Right kidney (tissue), 9 donors: ENCODE data around the gene FOS.
"Not testable (repeated sequence)": the region's sequence is repeated elsewhere in the genome, so short reads cannot be mapped to it uniquely, and the experiment has no call there.

Source experiments
- DNase-seq: peaks from one replicate; pipeline ENCODE4 v3.0.0-alpha.2; 2016
- long read RNA-seq, 8 donors: transcript quantifications; one replicate each; lab custom pipeline, GENCODE V29; 2026

The FOS gene
- long read RNA-seq, donor 1, transcript FOS-201 (4 exons, 2,158 nt), result major isoform, 6 of 15 reads
- long read RNA-seq, donor 1, transcript FOS-206 (2 exons, 1,280 nt), result minor isoform, 5 of 15 reads
- long read RNA-seq, donor 1, partial matches to known transcripts, result 0 of 15 reads
- long read RNA-seq, donor 1, other reads (novel, unspliced or antisense), result 0 of 15 reads
- long read RNA-seq, donor 2, transcript FOS-208 (3 exons, 1,496 nt), result minor isoform, 9 of 46 reads
- long read RNA-seq, donor 2, transcript FOS-201 (4 exons, 2,158 nt), result major isoform, 27 of 46 reads
- long read RNA-seq, donor 2, transcript FOS-206 (2 exons, 1,280 nt), result minor isoform, 6 of 46 reads
- long read RNA-seq, donor 2, partial matches to known transcripts, result 0 of 46 reads
- long read RNA-seq, donor 2, other reads (novel, unspliced or antisense), result 0 of 46 reads
- long read RNA-seq, donor 3, partial matches to known transcripts, result 0 of 7 reads
- long read RNA-seq, donor 3, other reads (novel, unspliced or antisense), result 0 of 7 reads
- long read RNA-seq, donor 4, transcript FOS-208 (3 exons, 1,496 nt), result minor isoform, 6 of 37 reads
- long read RNA-seq, donor 4, transcript FOS-201 (4 exons, 2,158 nt), result major isoform, 18 of 37 reads
- long read RNA-seq, donor 4, transcript FOS-206 (2 exons, 1,280 nt), result minor isoform, 10 of 37 reads
- long read RNA-seq, donor 4, partial matches to known transcripts, result 0 of 37 reads
- long read RNA-seq, donor 4, other reads (novel, unspliced or antisense), result 0 of 37 reads
- long read RNA-seq, donor 5, transcript FOS-206 (2 exons, 1,280 nt), result minor isoform, 21 of 151 reads
- long read RNA-seq, donor 5, transcript FOS-201 (4 exons, 2,158 nt), result major isoform, 95 of 151 reads
- long read RNA-seq, donor 5, transcript FOS-208 (3 exons, 1,496 nt), result minor isoform, 22 of 151 reads
- long read RNA-seq, donor 5, transcript FOS-205 (3 exons, 629 nt), result minor isoform, 7 of 151 reads
- long read RNA-seq, donor 5, partial matches to known transcripts, result 0 of 151 reads
- long read RNA-seq, donor 5, other reads (novel, unspliced or antisense), result 0 of 151 reads
- long read RNA-seq, donor 6, transcript FOS-206 (2 exons, 1,280 nt), result minor isoform, 69 of 364 reads
- long read RNA-seq, donor 6, transcript FOS-201 (4 exons, 2,158 nt), result major isoform, 179 of 364 reads
- long read RNA-seq, donor 6, transcript FOS-205 (3 exons, 629 nt), result minor isoform, 37 of 364 reads
- long read RNA-seq, donor 6, transcript FOS-208 (3 exons, 1,496 nt), result minor isoform, 63 of 364 reads
- long read RNA-seq, donor 6, partial matches to known transcripts, result 0 of 364 reads
- long read RNA-seq, donor 6, other reads (novel, unspliced or antisense), result 0 of 364 reads
- long read RNA-seq, donor 7, result 0 reads
- long read RNA-seq, donor 8, transcript FOS-208 (3 exons, 1,496 nt), result minor isoform, 8 of 31 reads
- long read RNA-seq, donor 8, transcript FOS-201 (4 exons, 2,158 nt), result major isoform, 16 of 31 reads
- long read RNA-seq, donor 8, partial matches to known transcripts, result 0 of 31 reads
- long read RNA-seq, donor 8, other reads (novel, unspliced or antisense), result 0 of 31 reads

DNA sequence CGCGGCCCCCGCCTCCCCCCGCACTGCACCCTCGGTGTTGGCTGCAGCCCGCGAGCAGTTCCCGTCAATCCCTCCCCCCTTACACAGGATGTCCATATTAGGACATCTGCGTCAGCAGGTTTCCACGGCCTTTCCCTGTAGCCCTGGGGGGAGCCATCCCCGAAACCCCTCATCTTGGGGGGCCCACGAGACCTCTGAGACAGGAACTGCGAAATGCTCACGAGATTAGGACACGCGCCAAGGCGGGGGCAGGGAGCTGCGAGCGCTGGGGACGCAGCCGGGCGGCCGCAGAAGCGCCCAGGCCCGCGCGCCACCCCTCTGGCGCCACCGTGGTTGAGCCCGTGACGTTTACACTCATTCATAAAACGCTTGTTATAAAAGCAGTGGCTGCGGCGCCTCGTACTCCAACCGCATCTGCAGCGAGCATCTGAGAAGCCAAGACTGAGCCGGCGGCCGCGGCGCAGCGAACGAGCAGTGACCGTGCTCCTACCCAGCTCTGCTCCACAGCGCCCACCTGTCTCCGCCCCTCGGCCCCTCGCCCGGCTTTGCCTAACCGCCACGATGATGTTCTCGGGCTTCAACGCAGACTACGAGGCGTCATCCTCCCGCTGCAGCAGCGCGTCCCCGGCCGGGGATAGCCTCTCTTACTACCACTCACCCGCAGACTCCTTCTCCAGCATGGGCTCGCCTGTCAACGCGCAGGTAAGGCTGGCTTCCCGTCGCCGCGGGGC is at the start of gene FOS:
TSS of gene FOS (plus strand) at position 407 of the 731 bp plus-strand sequence. CDS start at position 562, 155 bp downstream.
- peak; percentile 100 for DNase-seq

DNA sequence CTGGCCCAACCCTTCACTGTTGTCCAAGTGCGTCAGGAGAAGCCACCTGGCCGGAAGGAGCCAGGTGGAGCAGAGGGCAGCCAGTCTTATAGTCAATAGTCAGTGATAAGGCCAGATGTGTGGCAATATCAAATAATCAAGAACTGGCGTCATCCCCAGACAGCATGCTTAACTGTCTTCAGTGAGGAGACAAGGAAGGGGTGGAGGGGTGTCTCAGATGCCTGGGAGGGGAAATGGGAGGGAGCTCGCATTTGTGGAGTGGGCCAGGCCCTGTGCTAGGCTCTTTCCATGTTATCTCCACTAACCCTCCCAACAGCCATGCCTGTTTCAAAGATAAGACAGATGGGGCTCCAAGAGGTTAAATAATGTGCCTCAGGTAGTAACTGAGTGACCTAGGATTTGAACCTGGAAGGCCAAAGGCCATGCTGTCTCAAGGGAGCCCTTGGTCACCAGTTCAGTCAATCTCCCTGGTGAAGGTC is 48.9 kb upstream of the FOS start:
- DNase-seq, result no peak

DNA sequence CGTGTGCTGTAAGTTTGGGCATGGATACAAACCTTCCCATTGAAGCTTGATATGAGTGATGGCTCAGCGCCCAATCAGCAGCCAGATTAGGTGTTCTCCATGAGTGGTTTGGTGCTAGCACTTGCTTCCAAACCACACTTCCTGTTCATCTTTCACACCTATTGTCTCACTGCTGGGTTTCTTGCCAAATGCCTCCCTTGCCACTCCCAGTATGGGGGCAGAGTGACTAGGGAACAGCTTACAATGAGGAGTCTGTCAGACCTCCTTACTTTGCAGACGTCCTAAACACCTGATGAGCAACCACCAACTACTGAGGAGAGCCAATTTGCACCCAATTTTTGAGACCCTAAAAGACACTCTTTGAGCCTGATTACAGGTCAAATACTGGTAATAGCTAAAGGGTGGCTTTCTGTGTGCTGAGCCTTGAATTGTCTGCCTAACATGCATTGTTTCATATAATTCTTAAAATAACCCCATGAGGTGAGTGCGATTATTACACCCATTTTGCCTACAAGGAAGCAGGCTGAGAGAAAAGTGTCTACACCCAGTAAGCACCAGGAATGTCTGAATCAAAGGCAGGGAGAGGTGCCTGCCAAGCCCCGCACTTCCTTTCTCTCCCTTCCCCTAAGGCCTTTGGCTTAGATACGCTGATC is 48.4 kb upstream of the FOS start:
- DNase-seq, result no peak

DNA sequence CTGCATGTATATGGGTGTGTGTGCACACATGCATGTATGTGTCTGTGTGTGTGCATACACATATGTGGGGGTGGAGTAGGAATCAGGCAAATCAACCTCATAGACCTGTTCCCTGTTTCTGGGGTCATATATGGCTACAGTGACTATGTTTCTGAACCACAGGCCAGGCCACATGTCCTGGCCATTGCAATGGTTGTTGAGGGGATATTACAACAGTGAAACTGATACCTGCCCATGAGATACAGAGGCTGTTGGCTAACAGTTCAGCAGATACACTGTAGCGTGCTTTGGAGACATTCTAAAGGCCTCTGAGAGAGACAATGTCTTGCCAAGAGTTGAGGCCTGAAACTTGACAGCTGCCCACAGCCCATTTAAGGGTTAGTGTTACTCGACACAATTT is 47.3 kb upstream of the FOS start:
- no peak for DNase-seq

DNA sequence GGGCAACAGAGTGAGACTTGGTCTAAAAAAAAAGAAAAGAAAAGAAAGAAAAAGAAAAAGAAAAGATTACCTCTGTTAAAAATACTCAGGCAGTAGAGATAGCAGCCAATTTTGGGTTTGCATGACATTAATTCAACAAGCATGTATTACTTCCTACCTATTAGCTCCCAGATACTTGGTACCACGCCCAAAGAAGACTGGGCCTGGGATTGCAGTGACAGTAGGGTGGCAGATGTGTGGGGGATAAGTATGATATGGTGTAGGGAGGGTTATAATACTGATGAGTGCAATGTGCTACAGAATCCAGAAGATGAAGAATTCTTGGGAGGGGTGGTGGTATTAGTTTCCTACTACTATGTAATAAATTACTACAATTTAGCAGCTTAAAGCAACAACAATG is 46.4 kb upstream of the FOS start:
- no peak for DNase-seq

DNA sequence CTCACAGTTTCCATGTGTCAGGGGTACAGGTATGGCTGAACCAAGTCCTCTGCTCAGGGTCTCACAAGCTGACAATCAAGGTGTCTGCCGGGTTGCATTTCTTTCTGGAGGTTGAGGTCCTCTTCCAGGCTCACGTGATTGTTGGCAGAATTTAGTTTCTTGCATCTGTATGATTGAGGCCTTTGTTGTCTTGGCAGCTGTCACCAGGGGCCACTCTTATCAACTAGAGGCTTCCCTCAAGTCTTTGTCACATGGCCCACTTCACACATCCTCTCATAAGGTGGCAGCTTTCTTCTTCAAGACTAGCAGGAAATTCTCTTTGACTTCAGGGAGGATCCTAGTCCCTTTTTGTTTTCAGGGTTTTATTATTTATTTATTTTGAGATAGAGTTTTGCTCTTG is 46.0 kb upstream of the FOS start:
- no peak for DNase-seq

DNA sequence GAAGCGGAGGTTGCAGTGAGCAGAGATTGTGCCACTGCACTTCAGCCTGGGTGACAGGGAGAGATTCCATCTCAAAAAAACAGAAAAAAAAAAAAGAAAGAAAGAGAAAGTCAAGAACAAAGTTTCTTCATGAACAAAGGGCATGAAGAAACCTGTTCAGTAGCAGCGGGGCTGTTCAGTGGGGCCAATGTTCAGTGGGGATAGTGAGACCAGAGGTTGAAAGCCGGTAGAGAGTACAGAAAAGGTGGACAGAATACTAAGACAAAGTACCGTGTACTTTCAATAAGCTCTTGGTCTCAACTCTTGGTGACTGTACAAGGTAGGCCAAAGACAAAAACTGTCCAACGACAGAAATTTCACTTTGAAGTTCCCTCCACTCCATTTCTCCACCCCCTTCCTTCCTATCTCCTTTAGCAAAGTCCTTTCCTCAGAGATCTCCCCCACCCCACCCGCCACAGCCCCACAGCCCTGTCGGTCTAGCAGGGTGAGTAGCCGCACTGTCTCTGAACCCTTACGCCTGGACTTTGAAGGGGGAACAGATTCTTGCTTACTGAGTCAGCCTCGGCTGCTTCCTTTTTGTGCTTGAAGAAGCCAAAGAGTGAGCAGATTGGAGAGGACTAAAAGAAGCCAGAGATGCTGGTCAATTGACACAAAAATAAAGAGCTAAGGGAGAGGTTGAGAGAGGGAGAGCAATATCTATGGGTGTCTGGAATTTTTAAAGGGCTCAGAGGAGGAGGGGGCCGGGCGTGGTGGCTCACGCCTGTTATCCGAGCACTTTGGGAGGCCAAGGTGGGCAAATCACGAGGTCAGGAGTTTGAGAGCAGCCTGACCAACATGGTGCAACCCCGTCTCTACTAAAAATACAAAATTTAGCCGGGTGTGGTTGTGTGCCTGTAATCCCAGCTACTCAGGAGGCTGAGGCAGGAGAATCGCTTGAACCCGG is 44.2 kb upstream of the FOS start:
- DNase-seq, result no peak

DNA sequence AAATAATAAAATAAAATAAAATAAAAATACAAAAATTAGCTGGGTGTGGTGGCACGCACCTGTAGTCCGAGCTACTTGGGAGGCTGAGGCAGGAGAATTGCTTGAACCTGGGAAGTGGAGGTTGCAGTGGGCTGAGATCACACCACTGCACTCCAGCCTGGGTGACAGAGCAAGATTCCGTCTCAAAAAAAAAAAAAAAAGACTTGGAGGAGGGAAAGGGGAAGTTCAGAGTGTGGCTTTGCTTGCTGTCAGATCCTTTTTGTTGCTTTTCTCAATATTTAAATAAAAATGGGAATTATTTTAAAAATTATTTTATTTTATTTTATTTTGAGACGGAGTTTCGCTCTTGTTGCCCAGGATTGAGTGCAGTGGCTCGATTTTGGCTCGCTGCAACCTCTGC is 43.4 kb upstream of the FOS start:
- DNase-seq, result not testable (repeated sequence)

DNA sequence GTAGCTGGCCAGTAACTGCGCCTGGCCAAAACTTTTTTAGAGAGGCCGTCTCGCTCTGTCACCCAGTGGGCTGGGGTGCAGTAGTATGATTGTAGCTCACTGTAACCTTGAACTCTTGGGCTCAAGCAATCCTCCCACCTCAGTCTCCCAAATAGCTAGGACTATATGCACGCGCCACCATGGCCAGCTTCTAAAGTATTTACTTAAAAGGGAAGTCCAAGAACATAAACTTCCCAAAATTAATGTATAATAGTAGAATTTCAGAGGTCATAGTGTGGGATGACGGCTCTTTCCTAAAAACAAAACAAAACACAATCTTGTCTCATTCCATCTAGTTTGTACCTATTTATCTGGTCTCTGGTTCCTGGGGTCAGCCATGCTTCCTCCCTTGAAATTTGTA is 42.2 kb upstream of the FOS start:
- no peak for DNase-seq

DNA sequence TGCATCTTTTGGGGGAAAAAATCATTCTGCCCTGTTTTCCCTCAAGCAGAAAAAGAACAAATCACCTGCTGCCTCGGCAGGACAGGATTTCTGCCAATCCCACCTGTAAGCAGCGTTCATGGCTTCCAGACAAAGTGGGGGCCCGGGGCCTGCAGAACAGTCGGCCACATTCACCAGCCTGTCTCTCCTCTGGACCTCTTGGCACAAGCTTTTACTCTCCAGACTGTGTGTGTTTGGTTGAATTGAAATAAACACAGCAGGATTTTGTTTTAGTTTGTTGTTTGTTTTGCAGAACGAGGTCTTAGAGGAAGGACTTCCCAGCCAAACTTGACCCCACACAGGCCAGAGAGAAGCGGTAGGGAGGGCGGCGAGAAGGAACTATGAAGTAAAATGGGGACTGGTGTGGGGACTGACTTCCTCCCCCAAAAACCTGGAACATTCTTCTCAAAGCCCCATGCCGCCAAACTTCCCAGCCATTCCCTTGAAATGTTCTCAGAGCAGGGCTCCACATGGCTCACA is 41.7 kb upstream of the FOS start:
- DNase-seq, result no peak

DNA sequence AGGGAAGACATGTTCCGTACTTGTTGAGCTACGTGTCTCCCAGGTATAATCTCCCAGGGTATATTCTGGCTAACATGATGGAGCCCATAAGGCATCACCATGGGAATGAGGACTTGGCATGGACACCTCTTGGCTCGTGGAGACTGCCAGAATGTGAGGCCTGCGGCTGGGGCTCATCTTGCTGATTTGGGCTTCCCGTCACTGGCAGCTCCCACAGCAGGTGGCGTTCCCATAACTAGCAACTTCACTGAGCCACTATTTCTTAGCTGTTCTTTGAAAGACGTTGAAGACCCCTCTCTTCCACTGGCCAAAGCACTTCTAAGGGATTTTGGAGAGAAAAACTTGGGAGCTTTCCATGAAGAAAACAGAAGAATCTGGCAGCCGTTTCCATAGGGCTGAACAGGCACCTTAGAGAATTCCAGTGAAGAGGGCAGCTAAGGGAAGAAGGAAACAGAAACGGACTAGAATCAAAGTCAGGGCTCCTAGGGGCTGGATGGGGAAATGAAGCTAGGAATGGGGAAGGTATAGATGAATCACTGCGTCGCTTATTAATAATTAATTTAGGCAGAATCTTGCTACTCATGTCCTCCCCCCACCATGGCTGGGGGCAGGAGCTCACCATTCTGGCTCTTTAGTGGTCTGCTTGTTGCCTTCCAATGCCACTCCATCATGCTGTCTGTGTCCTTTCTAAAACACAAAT is 39.7 kb upstream of the FOS start:
- no peak for DNase-seq

DNA sequence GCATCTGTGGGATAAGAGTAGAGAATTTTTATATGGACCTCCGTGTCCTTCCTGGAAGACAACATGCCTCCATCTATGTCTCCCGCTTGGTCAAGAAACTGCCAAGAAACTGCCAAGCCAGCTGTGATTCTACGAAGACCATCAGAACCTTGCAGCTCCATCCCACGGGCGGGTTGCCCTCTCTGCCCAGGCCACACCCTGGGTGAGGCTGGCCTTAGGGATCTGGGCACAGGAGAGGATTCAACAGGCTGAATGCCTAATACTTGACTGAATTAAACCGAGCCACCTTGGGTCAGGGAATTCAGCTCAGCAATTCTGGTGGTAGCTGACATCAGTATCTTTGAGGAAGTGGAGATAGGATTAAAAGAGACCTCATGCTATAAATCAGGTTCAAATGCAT is 37.8 kb upstream of the FOS start:
- no peak for DNase-seq

DNA sequence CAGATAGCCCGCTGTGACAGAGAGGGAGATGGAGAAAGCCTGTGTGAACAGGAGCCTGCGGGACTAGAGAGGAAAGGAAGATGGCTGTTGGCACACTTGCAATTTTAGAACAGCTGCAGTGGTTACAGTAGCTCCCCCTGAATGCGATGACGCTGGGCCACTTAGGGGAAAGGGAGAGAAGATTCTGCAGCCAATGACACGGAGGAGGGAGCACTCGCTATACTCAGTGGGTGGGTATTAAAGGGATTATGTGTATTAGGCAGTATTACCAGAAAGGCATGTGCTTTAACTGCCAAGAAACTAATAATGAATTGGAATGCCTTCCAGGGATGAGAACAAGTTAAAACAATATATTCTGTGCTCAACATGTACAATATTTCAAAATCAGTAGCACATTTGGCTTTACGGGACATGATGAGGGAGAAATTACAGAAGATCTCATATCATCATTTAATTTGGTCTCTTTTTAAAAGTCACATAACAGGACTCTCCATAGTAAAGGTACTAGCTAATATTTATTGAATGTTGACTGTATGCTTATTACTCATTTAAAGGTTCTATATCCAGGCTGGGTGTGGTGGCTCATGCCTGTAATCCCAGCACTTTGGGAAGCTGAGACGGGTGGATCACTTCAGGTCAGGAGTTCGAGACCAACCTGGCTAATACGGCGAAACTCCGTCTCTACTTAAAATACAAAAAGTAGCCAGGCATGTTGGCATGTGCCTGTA is 35.9 kb upstream of the FOS start:
- no peak for DNase-seq

DNA sequence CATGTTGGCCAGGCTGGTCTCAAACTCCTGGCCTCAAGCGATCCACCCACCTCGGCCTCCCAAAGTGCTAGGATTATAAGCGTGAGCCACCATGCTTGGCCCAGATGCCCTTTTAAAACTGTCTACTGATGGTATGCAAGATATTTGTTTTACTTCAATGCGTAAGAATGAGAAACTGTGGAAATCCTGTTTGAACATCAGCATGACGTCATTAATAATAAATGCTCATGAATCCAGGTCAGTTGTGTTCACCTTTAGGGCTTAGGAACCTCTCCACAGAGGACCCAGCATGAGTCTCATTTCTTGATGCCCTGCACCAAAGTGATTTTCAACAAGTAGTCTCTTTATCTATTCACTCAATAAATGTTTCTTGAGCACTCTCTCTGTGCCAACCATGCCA is 34.5 kb upstream of the FOS start:
- DNase-seq, result no peak

DNA sequence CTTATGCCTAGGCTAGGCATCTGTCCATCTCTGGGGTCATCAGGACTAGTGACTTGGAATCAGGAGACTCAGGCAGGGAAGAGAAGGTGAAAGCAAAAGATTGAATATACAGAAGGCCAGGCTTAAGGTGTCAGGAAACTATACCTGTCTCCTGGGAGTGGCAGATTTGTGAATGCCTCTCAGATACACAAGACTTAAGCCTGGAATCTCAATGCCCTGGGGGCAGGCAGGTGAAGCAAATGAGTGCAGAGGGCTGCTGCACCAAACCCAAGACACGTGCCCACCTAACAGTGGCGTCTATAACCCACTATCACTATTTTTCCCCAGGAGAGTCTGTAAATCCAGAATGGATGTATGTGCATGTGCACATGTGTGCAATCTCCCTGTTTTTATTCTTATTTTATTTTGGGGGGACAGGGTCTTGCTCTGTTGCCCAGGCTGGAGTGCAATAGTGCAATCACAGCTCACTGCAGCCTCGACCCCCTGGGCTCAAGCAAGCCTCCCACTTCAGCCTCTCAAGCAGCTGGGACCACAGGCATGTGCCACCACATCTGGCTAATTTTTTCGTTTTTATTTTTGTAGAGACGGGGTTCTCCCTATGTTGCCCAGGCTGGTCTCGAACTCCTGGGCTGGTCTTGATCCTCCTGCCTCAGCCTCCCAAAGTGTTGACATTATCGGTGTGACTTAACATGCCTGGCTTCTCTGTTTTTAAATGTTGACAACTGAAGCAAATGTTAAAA is 31.9 kb upstream of the FOS start:
- no peak for DNase-seq

DNA sequence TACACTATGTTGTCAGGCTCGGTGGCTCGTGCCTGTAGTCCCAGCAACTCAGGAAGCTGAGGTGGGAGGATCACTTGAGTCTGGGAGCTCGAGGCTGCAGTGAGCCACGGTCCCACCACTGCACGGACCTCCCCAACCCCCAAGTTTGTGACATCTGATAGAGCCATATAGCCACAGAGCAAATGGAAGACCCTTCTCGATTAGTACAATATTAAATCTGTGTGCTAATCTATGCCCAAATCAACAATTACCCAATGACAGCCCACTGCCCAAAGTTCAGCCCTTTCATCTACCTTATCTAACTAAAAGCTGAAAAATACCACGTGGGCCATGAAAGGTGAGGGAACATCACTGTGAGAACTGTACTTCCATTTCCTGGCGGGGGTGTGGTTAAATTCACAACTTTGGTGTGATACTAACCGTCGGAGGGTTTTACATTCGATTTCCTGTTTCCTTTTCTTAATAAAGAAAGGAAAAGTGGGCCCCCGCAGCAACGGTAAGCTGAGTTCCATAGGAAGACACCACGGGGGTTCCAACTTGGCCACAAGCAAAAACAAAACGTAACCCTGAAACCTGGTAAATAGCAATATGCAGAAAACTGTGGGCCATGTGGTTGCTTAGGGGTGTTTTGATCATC is 31.2 kb upstream of the FOS start:
- no peak for DNase-seq

DNA sequence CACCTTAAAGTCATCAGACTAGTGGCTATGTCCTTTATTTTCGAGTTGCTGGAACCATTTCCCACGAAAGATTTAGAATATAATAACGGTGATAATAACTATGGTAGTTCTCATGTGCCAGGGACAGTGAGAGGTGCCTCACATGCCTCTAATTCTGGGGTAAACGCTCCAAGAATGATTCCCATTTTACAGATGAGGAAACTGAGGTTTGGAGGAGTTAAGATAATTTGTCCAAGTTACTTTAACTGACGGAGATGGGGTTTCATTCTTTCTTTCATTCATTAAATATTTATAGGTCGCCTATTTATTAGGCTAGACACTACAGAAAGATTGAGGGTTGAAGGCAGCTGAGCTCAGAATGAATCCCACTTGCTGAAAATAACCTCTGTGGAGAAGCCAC is 30.7 kb upstream of the FOS start:
- DNase-seq, result no peak
